Mammary epithelial cell (primary cell): Measurements from ENCODE around the gene GABPB1.

Source experiments
- CTCF ChIP-seq, 2 donors: IDR thresholded peaks in 1 of 2; conservative IDR thresholded peaks in 1 of 2; 2 replicates each; pipeline ENCODE4 v1.5.1; 2011 to 2012; ENCODE audit warnings: inconsistent platforms in 2 of 2, low read length in 2 of 2, mild to moderate bottlenecking in 2 of 2, control low read depth in 1 of 2, low read depth in 1 of 2; ENCODE audit not compliant: insufficient read depth in 1 of 2; ENCODE audit errors: extremely low read depth in 1 of 2
- EZH2 ChIP-seq: IDR thresholded peaks from 2 replicates; pipeline ENCODE4 v1.6.1; 2012; ENCODE audit warnings: low read length, inconsistent platforms, borderline replicate concordance

- TF ChIP-seq CTCF (conservative IDR thresholded peaks at IDR 0.05 in 1 of 2, IDR thresholded peaks at IDR 0.05 in 1 of 2; ENCODE audit: extremely low read depth in 1 of 2, insufficient read depth in 1 of 2, low read depth in 1 of 2, low read length in 2 of 2) (no peak), EZH2 (no peak)
Observed at GRCh38 chr15:50328116-50328515, 26.9 kb downstream of the GABPB1 start.
